Karpas-422 (cell line): ENCODE data around the gene ASGR1. TPM values are rescaled to one million over a fixed set of nuclear protein-coding genes. Genes with fewer than 3 reads are reported as not detected.

ENCODE experiments used
- DNase-seq: peaks from one replicate; pipeline ENCODE4 v3.0.0-alpha.2; 2015
- H2AFZ ChIP-seq: fragments of 200-600 bp; sonication (generic); 2 replicates; pipeline ENCODE4 v1.6.1; 2014; ENCODE audit warnings: antibody characterized with exemption, low read length, mixed read lengths
- H3K27ac ChIP-seq: fragments of 200-600 bp; sonication (generic); 2 replicates; pipeline ENCODE4 v1.5.1; 2014; ENCODE audit warnings: mild to moderate bottlenecking, low read length, moderate library complexity
- H3K27me3 ChIP-seq: fragments of 200-600 bp; sonication (generic); 2 replicates; pipeline ENCODE4 v1.6.1; 2014; ENCODE audit warnings: low read length, mixed read lengths
- H3K36me3 ChIP-seq: fragments of 200-600 bp; sonication (generic); 2 replicates; pipeline ENCODE4 v1.6.1; 2014; ENCODE audit warnings: low read length, mixed read lengths; ENCODE audit not compliant: insufficient read depth
- H3K4me1 ChIP-seq: fragments of 200-600 bp; sonication (generic); 2 replicates; pipeline ENCODE4 v1.6.1; 2014; ENCODE audit warnings: mild to moderate bottlenecking, low read length, mixed read lengths
- H3K4me2 ChIP-seq: fragments of 200-600 bp; sonication (generic); 2 replicates; pipeline ENCODE4 v1.6.1; 2014; ENCODE audit warnings: low read length, low read depth, mild to moderate bottlenecking; ENCODE audit not compliant: poor library complexity, severe bottlenecking
- H3K4me3 ChIP-seq: fragments of 200-600 bp; sonication (generic); 2 replicates; pipeline ENCODE4 v1.5.1; 2014; ENCODE audit warnings: mild to moderate bottlenecking, antibody characterized with exemption, low read length, mixed read lengths
- H3K79me2 ChIP-seq: fragments of 200-600 bp; sonication (generic); 2 replicates; pipeline ENCODE4 v1.6.1; 2014; ENCODE audit warnings: mild to moderate bottlenecking, low read length, mixed read lengths
- H3K9ac ChIP-seq: fragments of 200-600 bp; sonication (generic); 2 replicates; pipeline ENCODE4 v1.6.0; 2014; ENCODE audit warnings: low read length
- H3K9me2 ChIP-seq: fragments of 200-600 bp; sonication (generic), shearing (Covaris generic); replicated peaks from 2 replicates; pipeline ENCODE4 v1.6.0; 2014; ENCODE audit warnings: mild to moderate bottlenecking, low read length, moderate library complexity; ENCODE audit not compliant: insufficient read depth
- H3K9me3 ChIP-seq: fragments of 300-700, 200-600 bp; sonication (generic); 2 replicates; pipeline ENCODE4 v1.6.1; 2014; ENCODE audit warnings: low read length, mixed read lengths
- H4K20me1 ChIP-seq: fragments of 200-600 bp; sonication (generic); 2 replicates; pipeline ENCODE4 v1.6.1; 2014; ENCODE audit warnings: mild to moderate bottlenecking, antibody characterized with exemption, low read length, low read depth; ENCODE audit not compliant: insufficient read depth
- total RNA-seq: library from RNA; depleted of rRNA; stranded (reverse); fragments of >200 nt; shearing (Covaris generic); gene quantifications from 2 replicates; pipeline ENCODE4 v1.2.3, GENCODE V29; 2014; ENCODE audit warnings: low replicate concordance

ASGR1 gene
- total RNA-seq, 1 experiment from 2014 or later, result not detected

GRCh38 chr17:7203391-7203790, 24.2 kb upstream of the ASGR1 start:
- no peak overlapping the region for H3K4me2 ChIP-seq
- H3K27ac ChIP-seq, result no peak overlapping the region
- H2AFZ ChIP-seq, result no peak overlapping the region
- peaks cover 24% of the 10 kb centered on the region for H3K4me1 ChIP-seq
- H3K27me3 ChIP-seq, result no peaks in the 10 kb centered on the region
- H3K9ac ChIP-seq, result no peak overlapping the region
- no peaks in the 10 kb centered on the region for H3K9me2 ChIP-seq
- no peak overlapping the region for H3K4me3 ChIP-seq
- no peaks in the 10 kb centered on the region for H3K9me3 ChIP-seq
- no peak for DNase-seq
- peaks cover 18% of the 10 kb centered on the region for H3K36me3 ChIP-seq
- peaks cover 11% of the 10 kb centered on the region for H3K79me2 ChIP-seq
- H4K20me1 ChIP-seq, result 0 out of 2 replicates have a peak, but pooled peaks cover 6% of the 10 kb centered on the region

- Histone ChIP-seq H3K4me3 (no peak overlapping the region), H3K27me3 (no peaks in the 10 kb centered on the region), H3K27ac (no peak overlapping the region), H3K79me2 (no peaks in the 10 kb centered on the region), H3K36me3 (peaks cover 3% of the 10 kb centered on the region; the same call in 1 of the 2 replicates), H3K4me2 (no peak overlapping the region), H3K9ac (no peak overlapping the region), H3K9me2 (no peaks in the 10 kb centered on the region), H3K4me1 (no peaks in the 10 kb centered on the region), H3K9me3 (no peaks in the 10 kb centered on the region), H2AFZ (no peak overlapping the region), H4K20me1 (no peaks in the 10 kb centered on the region)
- no peak for DNase-seq
These were observed 17.7 kb upstream of the ASGR1 start for GRCh38 chr17:7196651-7197401.

- H3K36me3 ChIP-seq, result 0 out of 2 replicates have a peak, but pooled peaks cover 3% of the 10 kb centered on the region
- H3K9me2 ChIP-seq, result no peaks in the 10 kb centered on the region
- H3K79me2 ChIP-seq, result no peaks in the 10 kb centered on the region
- no peak overlapping the region for H3K27ac ChIP-seq
- H4K20me1 ChIP-seq, result no peaks in the 10 kb centered on the region
- H3K4me1 ChIP-seq, result no peaks in the 10 kb centered on the region
- H3K9ac ChIP-seq, result no peak overlapping the region
- no peaks in the 10 kb centered on the region for H3K9me3 ChIP-seq
- no peak for DNase-seq
- H3K4me3 ChIP-seq, result no peak overlapping the region
- no peaks in the 10 kb centered on the region for H3K27me3 ChIP-seq
- H3K4me2 ChIP-seq, result no peak overlapping the region
- H2AFZ ChIP-seq, result no peak overlapping the region
These were observed 16.8 kb upstream of the ASGR1 start for GRCh38 chr17:7195971-7196370.

- no peaks in the 10 kb centered on the region for H3K9me3 ChIP-seq
- no peak overlapping the region for H3K27ac ChIP-seq
- no peak overlapping the region for H3K4me3 ChIP-seq
- H3K9me2 ChIP-seq, result no peaks in the 10 kb centered on the region
- no peaks in the 10 kb centered on the region for H3K4me1 ChIP-seq
- H4K20me1 ChIP-seq, result no peaks in the 10 kb centered on the region
- no peaks in the 10 kb centered on the region for H3K27me3 ChIP-seq
- H3K79me2 ChIP-seq, result no peaks in the 10 kb centered on the region
- no peak overlapping the region for H3K4me2 ChIP-seq
- H3K36me3 ChIP-seq, result no peaks in the 10 kb centered on the region
- no peak overlapping the region for H3K9ac ChIP-seq
- no peak overlapping the region for H2AFZ ChIP-seq
- DNase-seq, result no peak
These were observed 13.2 kb upstream of the ASGR1 start for GRCh38 chr17:7192271-7192937.

GRCh38 chr17:7191571-7192270, 12.6 kb upstream of the ASGR1 start:
- DNase-seq, result peak; percentile 71
- no peaks in the 10 kb centered on the region for H3K4me1 ChIP-seq

GRCh38 chr17:7191069-7191468, 11.9 kb upstream of the ASGR1 start:
- H3K27me3 ChIP-seq, result no peaks in the 10 kb centered on the region
- no peaks in the 10 kb centered on the region for H4K20me1 ChIP-seq
- H3K4me1 ChIP-seq, result no peaks in the 10 kb centered on the region
- no peak for DNase-seq
- H3K27ac ChIP-seq, result no peak overlapping the region
- no peak overlapping the region for H3K4me3 ChIP-seq
- H3K9ac ChIP-seq, result no peak overlapping the region
- H3K79me2 ChIP-seq, result no peaks in the 10 kb centered on the region
- H2AFZ ChIP-seq, result no peak overlapping the region
- no peak overlapping the region for H3K4me2 ChIP-seq
- H3K9me2 ChIP-seq, result no peaks in the 10 kb centered on the region
- no peaks in the 10 kb centered on the region for H3K9me3 ChIP-seq
- H3K36me3 ChIP-seq, result no peaks in the 10 kb centered on the region

More at GRCh38 chr17:7191571-7192270, 12.6 kb upstream of the ASGR1 start:
- no peaks in the 10 kb centered on the region for H3K27me3 ChIP-seq
- no peak overlapping the region for H3K27ac ChIP-seq
- H3K9me2 ChIP-seq, result no peaks in the 10 kb centered on the region
- no peaks in the 10 kb centered on the region for H4K20me1 ChIP-seq
- H3K79me2 ChIP-seq, result no peaks in the 10 kb centered on the region
- no peak overlapping the region for H3K9ac ChIP-seq
- no peak overlapping the region for H2AFZ ChIP-seq
- no peaks in the 10 kb centered on the region for H3K9me3 ChIP-seq
- H3K36me3 ChIP-seq, result no peaks in the 10 kb centered on the region
- no peak overlapping the region for H3K4me2 ChIP-seq
- H3K4me3 ChIP-seq, result no peak overlapping the region

- no peak overlapping the region for H3K4me2 ChIP-seq
- no peaks in the 10 kb centered on the region for H3K4me1 ChIP-seq
- no peaks in the 10 kb centered on the region for H3K36me3 ChIP-seq
- no peak overlapping the region for H3K9ac ChIP-seq
- H3K9me2 ChIP-seq, result no peaks in the 10 kb centered on the region
- no peak for DNase-seq
- no peak overlapping the region for H3K27ac ChIP-seq
- no peaks in the 10 kb centered on the region for H3K9me3 ChIP-seq
- no peaks in the 10 kb centered on the region for H4K20me1 ChIP-seq
- H3K27me3 ChIP-seq, result no peaks in the 10 kb centered on the region
- no peak overlapping the region for H2AFZ ChIP-seq
- no peak overlapping the region for H3K4me3 ChIP-seq
- H3K79me2 ChIP-seq, result no peaks in the 10 kb centered on the region
These were observed 11.2 kb upstream of the ASGR1 start for GRCh38 chr17:7190276-7190917.

GRCh38 chr17:7186241-7186640, 7.1 kb upstream of the ASGR1 start:
- no peak overlapping the region for H3K4me3 ChIP-seq
- H3K4me2 ChIP-seq, result no peak overlapping the region
- H3K4me1 ChIP-seq, result no peaks in the 10 kb centered on the region
- H3K27ac ChIP-seq, result no peak overlapping the region
- H2AFZ ChIP-seq, result no peak overlapping the region
- peak; percentile 72 for DNase-seq
- H3K36me3 ChIP-seq, result no peaks in the 10 kb centered on the region
- no peak overlapping the region for H3K9ac ChIP-seq
- no peaks in the 10 kb centered on the region for H3K27me3 ChIP-seq
- H3K9me2 ChIP-seq, result no peaks in the 10 kb centered on the region
- no peaks in the 10 kb centered on the region for H4K20me1 ChIP-seq
- no peaks in the 10 kb centered on the region for H3K79me2 ChIP-seq
- H3K9me3 ChIP-seq, result no peaks in the 10 kb centered on the region
